Neural progenitor cell (in vitro differentiated cells): ENCODE data around the gene CHRNG. TPM values are rescaled to one million over a fixed set of nuclear protein-coding genes. Genes with fewer than 3 reads are reported as not detected.

Experiments used
- DNase-seq: peaks from one replicate; pipeline ENCODE4 v3.0.0-alpha.2; 2016; ENCODE audit warnings: low spot score
- H2AFZ ChIP-seq: fragments of 200-600 bp; sonication (generic); replicated peaks from 2 replicates; pipeline ENCODE4 v1.6.1; 2016; ENCODE audit warnings: antibody characterized with exemption
- H3F3A ChIP-seq: fragments of 200-600 bp; sonication (generic); 2 replicates; pipeline ENCODE4 v1.6.1; 2016; ENCODE audit warnings: antibody characterized with exemption, low read depth
- H3K27ac ChIP-seq: fragments of 200-600 bp; sonication (generic); 2 replicates; pipeline ENCODE4 v1.5.1; 2016; ENCODE audit warnings: mild to moderate bottlenecking
- H3K27me3 ChIP-seq: fragments of 200-600 bp; sonication (generic); 2 replicates; pipeline ENCODE4 v1.6.1; 2016; ENCODE audit warnings: mild to moderate bottlenecking, moderate library complexity
- H3K36me3 ChIP-seq: fragments of 200-600 bp; sonication (generic); 2 replicates; pipeline ENCODE4 v1.5.1; 2016
- H3K4me1 ChIP-seq: fragments of 200-600 bp; sonication (generic); 2 replicates; pipeline ENCODE4 v1.6.1; 2016; ENCODE audit warnings: mixed run types
- H3K4me2 ChIP-seq: fragments of 200-600 bp; sonication (generic); 2 replicates; pipeline ENCODE4 v1.6.1; 2016
- H3K4me3 ChIP-seq: fragments of 200-600 bp; sonication (generic); 2 replicates; pipeline ENCODE4 v1.5.1; 2016
- H3K79me2 ChIP-seq: fragments of 200-600 bp; sonication (generic); 2 replicates; pipeline ENCODE4 v1.6.1; 2016; ENCODE audit warnings: low read depth
- H3K9ac ChIP-seq: fragments of 200-600 bp; sonication (generic); 2 replicates; pipeline ENCODE4 v1.6.1; 2016
- H3K9me3 ChIP-seq: fragments of 200-600 bp; sonication (generic); 2 replicates; pipeline ENCODE4 v1.5.1; 2016; ENCODE audit warnings: low read depth
- H4K20me1 ChIP-seq: fragments of 200-600 bp; sonication (generic); 2 replicates; pipeline ENCODE4 v1.6.1; 2016; ENCODE audit warnings: low read depth
- H3K27ac Mint-ChIP-seq: 3 replicates; pipeline ENCODE4 v1.8.0; 2021; ENCODE audit warnings: mixed read lengths
- H3K27me3 Mint-ChIP-seq: 2 replicates; pipeline ENCODE4 v1.8.0; 2022; ENCODE audit warnings: low read depth, mild to moderate bottlenecking, inconsistent platforms, moderate library complexity, mixed read lengths; ENCODE audit not compliant: insufficient read depth
- H3K36me3 Mint-ChIP-seq: 3 replicates; pipeline ENCODE4 v1.8.0; 2021; ENCODE audit warnings: mixed read lengths
- H3K4me1 Mint-ChIP-seq: 3 replicates; pipeline ENCODE4 v1.8.0; 2021; ENCODE audit warnings: mixed read lengths
- H3K4me3 Mint-ChIP-seq: 3 replicates; pipeline ENCODE4 v1.8.0; 2021; ENCODE audit warnings: mild to moderate bottlenecking, moderate library complexity, mixed read lengths
- H3K9me3 Mint-ChIP-seq: 3 replicates; pipeline ENCODE4 v1.8.0; 2020; ENCODE audit warnings: mixed read lengths
- EZH2 ChIP-seq: fragments of 200-600 bp; sonication (generic); IDR thresholded peaks from 2 replicates; pipeline ENCODE4 v1.6.1; 2017; ENCODE audit warnings: antibody characterized with exemption, mild to moderate bottlenecking, moderate library complexity
- EZH2phosphoT487 ChIP-seq: fragments of 200-600 bp; sonication (generic); IDR thresholded peaks from 2 replicates; pipeline ENCODE4 v1.6.1; 2017; ENCODE audit warnings: antibody characterized with exemption
- total RNA-seq: library from RNA; depleted of rRNA; stranded (reverse); fragments of >200 nt; gene quantifications from 2 replicates; pipeline ENCODE4 v1.2.3, GENCODE V29; 2015; ENCODE audit warnings: low replicate concordance
- TF ChIP-seq, protein P1 (sequence below): fragments of 200-600 bp; sonication (generic); IDR thresholded peaks from 2 replicates; pipeline ENCODE4 v1.5.1; 2017; ENCODE audit warnings: antibody characterized with exemption, mild to moderate bottlenecking

The CHRNG gene
- total RNA-seq, 1 donor from 2014 or later = not detected

GRCh38 chr2:232573771-232574435 is 34.4 kb downstream of the CHRNG start:
- H3K9me3 Mint-ChIP-seq = no peaks in the 10 kb centered on the region
- no peaks in the 10 kb centered on the region for H3K36me3 ChIP-seq
- no peaks in the 10 kb centered on the region for H3K79me2 ChIP-seq
- H4K20me1 ChIP-seq = peaks cover 3% of the 10 kb centered on the region
- peak; percentile 24 for DNase-seq
- H3K27me3 ChIP-seq = no peaks in the 10 kb centered on the region
- peaks cover 10% of the 10 kb centered on the region for H3K4me1 Mint-ChIP-seq
- no peak overlapping the region for H3K27ac ChIP-seq
- no peaks in the 10 kb centered on the region for H3K9me3 ChIP-seq
- H3K36me3 Mint-ChIP-seq = peaks cover 25% of the 10 kb centered on the region
- H3K4me2 ChIP-seq = no peak overlapping the region
- H3K27me3 Mint-ChIP-seq = peaks cover 2% of the 10 kb centered on the region
- no peak overlapping the region for H3K9ac ChIP-seq
- no peak for TF ChIP-seq EZH2
- no peak for TF ChIP-seq EZH2phosphoT487
- TF ChIP-seq, protein P1, sequence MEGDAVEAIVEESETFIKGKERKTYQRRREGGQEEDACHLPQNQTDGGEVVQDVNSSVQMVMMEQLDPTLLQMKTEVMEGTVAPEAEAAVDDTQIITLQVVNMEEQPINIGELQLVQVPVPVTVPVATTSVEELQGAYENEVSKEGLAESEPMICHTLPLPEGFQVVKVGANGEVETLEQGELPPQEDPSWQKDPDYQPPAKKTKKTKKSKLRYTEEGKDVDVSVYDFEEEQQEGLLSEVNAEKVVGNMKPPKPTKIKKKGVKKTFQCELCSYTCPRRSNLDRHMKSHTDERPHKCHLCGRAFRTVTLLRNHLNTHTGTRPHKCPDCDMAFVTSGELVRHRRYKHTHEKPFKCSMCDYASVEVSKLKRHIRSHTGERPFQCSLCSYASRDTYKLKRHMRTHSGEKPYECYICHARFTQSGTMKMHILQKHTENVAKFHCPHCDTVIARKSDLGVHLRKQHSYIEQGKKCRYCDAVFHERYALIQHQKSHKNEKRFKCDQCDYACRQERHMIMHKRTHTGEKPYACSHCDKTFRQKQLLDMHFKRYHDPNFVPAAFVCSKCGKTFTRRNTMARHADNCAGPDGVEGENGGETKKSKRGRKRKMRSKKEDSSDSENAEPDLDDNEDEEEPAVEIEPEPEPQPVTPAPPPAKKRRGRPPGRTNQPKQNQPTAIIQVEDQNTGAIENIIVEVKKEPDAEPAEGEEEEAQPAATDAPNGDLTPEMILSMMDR = no peak
- H3K27ac Mint-ChIP-seq = no peak overlapping the region
- H3F3A ChIP-seq = no peaks in the 10 kb centered on the region
- no peak overlapping the region for H2AFZ ChIP-seq
- peaks cover 12% of the 10 kb centered on the region for H3K4me1 ChIP-seq
- no peak overlapping the region for H3K4me3 Mint-ChIP-seq
- H3K4me3 ChIP-seq = no peak overlapping the region

DNA sequence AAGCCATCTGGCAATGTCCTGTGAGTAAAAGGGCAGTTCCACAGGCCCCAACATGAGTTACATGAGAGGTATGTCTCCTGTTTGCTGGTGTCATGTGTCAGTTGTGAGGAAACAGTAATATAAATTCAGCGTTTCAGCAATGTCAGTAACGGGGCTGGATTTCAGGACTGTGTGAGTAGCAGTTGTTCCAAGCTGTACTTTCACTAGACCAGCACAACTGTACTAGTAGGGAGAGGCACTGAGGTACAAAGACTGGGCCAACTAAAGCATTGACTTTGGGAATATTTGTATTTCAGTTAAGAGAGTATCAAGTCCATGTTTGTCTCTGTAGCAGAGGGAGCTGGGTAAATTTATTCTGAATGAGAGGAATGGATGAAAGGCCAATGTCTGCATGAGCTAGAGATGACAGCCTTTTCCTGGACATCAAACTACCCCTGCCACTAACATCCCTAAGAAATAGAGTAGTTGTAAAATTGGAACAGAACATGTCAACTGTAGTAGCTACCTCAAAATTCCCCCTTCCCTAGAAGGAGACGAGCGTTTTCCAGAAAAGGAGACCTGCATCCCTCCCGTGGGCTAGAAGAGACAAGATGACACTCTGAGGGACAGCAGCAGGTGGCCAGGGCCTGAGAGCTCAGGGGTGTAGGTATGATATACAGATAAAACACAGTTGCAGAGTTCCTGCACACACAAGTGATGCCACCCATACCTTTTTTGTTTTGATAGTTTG is 35.3 kb downstream of the CHRNG start:
- H3K9me3 ChIP-seq = no peaks in the 10 kb centered on the region
- Mint-ChIP-seq H3K36me3 (peaks cover 21% of the 10 kb centered on the region), H3K9me3 (no peaks in the 10 kb centered on the region), H3K27ac (no peak overlapping the region), H3K27me3 (peaks cover 2% of the 10 kb centered on the region), H3K4me1 (peaks cover 10% of the 10 kb centered on the region), H3K4me3 (no peak overlapping the region)
- peaks cover 12% of the 10 kb centered on the region for H3K4me1 ChIP-seq
- H3K36me3 ChIP-seq = no peaks in the 10 kb centered on the region
- H4K20me1 ChIP-seq = peaks cover 3% of the 10 kb centered on the region
- TF ChIP-seq, protein P1 = no peak
- TF ChIP-seq EZH2phosphoT487 = no peak
- no peak for TF ChIP-seq EZH2
- H3K4me2 ChIP-seq = no peak overlapping the region
- H3K4me3 ChIP-seq = no peak overlapping the region
- no peak overlapping the region for H3K27ac ChIP-seq
- no peaks in the 10 kb centered on the region for H3K27me3 ChIP-seq
- DNase-seq = no peak
- H3K79me2 ChIP-seq = no peaks in the 10 kb centered on the region
- H3K9ac ChIP-seq = no peak overlapping the region
- no peaks in the 10 kb centered on the region for H3F3A ChIP-seq
- H2AFZ ChIP-seq = no peak overlapping the region

GRCh38 chr2:232575404-232575746 is 35.9 kb downstream of the CHRNG start:
- no peak overlapping the region for H3K4me3 Mint-ChIP-seq
- H3K36me3 ChIP-seq = no peaks in the 10 kb centered on the region

More at GRCh38 chr2:232575404-232575746, 35.9 kb downstream of the CHRNG start:
- peaks cover 10% of the 10 kb centered on the region for H3K4me1 Mint-ChIP-seq
- no peak overlapping the region for H3K27ac ChIP-seq
- no peak overlapping the region for H2AFZ ChIP-seq
- TF ChIP-seq EZH2 (no peak), EZH2phosphoT487 (no peak)
- TF ChIP-seq, protein P1 = no peak
- peaks cover 2% of the 10 kb centered on the region for H3K27me3 Mint-ChIP-seq
- H3K79me2 ChIP-seq = no peaks in the 10 kb centered on the region
- H3K4me1 ChIP-seq = peaks cover 12% of the 10 kb centered on the region
- H3K4me2 ChIP-seq = no peak overlapping the region
- H3K9ac ChIP-seq = no peak overlapping the region
- no peak overlapping the region for H3K27ac Mint-ChIP-seq
- H4K20me1 ChIP-seq = peaks cover 2% of the 10 kb centered on the region
- H3K36me3 Mint-ChIP-seq = peaks cover 16% of the 10 kb centered on the region
- H3K9me3 Mint-ChIP-seq = no peaks in the 10 kb centered on the region
- DNase-seq = no peak
- no peaks in the 10 kb centered on the region for H3F3A ChIP-seq
- H3K9me3 ChIP-seq = no peaks in the 10 kb centered on the region
- no peak overlapping the region for H3K4me3 ChIP-seq
- H3K27me3 ChIP-seq = no peaks in the 10 kb centered on the region
